H1 (cell line): ENCODE measurements around the gene TUBB1. TPM values are rescaled to one million over a fixed set of nuclear protein-coding genes. Genes with fewer than 3 reads are reported as not detected.

Source experiments
- CTCF ChIA-PET: fragments of 300-600 bp; sonication (Branson Sonifier 250); formaldehyde crosslinking; loops from one replicate; lab custom pipeline; 2021; ENCODE audit not compliant: partially characterized antibody; lab: Charles Lee
- POLR2A ChIA-PET: fragments of 300-600 bp; sonication (Branson Sonifier 250); formaldehyde crosslinking; loops from one replicate; lab custom pipeline; 2021; ENCODE audit warnings: inconsistent platforms; ENCODE audit not compliant: partially characterized antibody; lab: Charles Lee
- DNase-seq, 2 experiments: peaks; one replicate each; pipeline versions ENCODE4 v3.0.0 to v3.0.0-alpha.2; 2010 to 2022; ENCODE audit warnings: low spot score in 2 of 2, low read depth in 1 of 2, mixed read lengths in 1 of 2
- FAIRE-seq: peaks from 2 replicates; lab custom pipeline; 2011; peaks lifted over from hg19 to GRCh38; lab: Jason Lieb, UNC
- H2AFZ ChIP-seq: 2 replicates; pipeline ENCODE4 v1.8.1; 2012; ENCODE audit warnings: low read length, inconsistent platforms
- H2AK5ac ChIP-seq: 2 replicates; pipeline ENCODE4 v1.6.1; 2013; ENCODE audit warnings: low read depth, low read length
- H2BK120ac ChIP-seq: replicated peaks from 2 replicates; pipeline ENCODE3; 2013; ENCODE audit warnings: low read depth, low read length, inconsistent platforms
- H2BK12ac ChIP-seq: 2 replicates; pipeline ENCODE4 v1.6.1; 2013; ENCODE audit warnings: low read depth, low read length
- H2BK15ac ChIP-seq: 2 replicates; pipeline ENCODE4 v1.6.1; 2013; ENCODE audit warnings: low read length
- H2BK20ac ChIP-seq: 2 replicates; pipeline ENCODE4 v1.6.1; 2013; ENCODE audit warnings: low read length
- H2BK5ac ChIP-seq: 2 replicates; pipeline ENCODE4 v1.6.1; 2013; ENCODE audit warnings: low read depth, low read length
- H3K14ac ChIP-seq: 2 replicates; pipeline ENCODE4 v1.6.1; 2013; ENCODE audit warnings: inconsistent platforms; ENCODE audit not compliant: insufficient read length
- H3K18ac ChIP-seq: 2 replicates; pipeline ENCODE4 v1.6.1; 2013; ENCODE audit warnings: low read length; ENCODE audit errors: extremely low read depth
- H3K23ac ChIP-seq: 2 replicates; pipeline ENCODE4 v1.6.1; 2013; ENCODE audit warnings: inconsistent platforms; ENCODE audit not compliant: insufficient read length
- H3K23me2 ChIP-seq: 2 replicates; pipeline ENCODE4 v1.6.1; 2013; ENCODE audit warnings: low read depth, low read length
- H3K27ac ChIP-seq: 2 replicates; pipeline ENCODE4 v1.6.1; 2011; ENCODE audit warnings: low read depth, low read length, inconsistent platforms
- H3K27me3 ChIP-seq, 4 experiments: replicated peaks in 1 of 4; 1 replicate in 1 of 4; 2 replicates in 3 of 4; pipeline versions ENCODE4 v1.6.1 to v1.8.1; 2011 to 2013; ENCODE audit warnings: low read length in 3 of 4, mild to moderate bottlenecking in 3 of 4, inconsistent platforms in 2 of 4, mixed read lengths in 2 of 4, moderate library complexity in 1 of 4; ENCODE audit not compliant: control insufficient read depth in 3 of 4, insufficient read depth in 3 of 4; ENCODE audit errors: extremely low read depth in 1 of 4
- H3K36me3 ChIP-seq, 4 experiments: 2 replicates each; pipeline versions ENCODE4 v1.6.1 to v1.8.1; 2011 to 2013; ENCODE audit warnings: mild to moderate bottlenecking in 4 of 4, low read length in 3 of 4, moderate library complexity in 2 of 4, control low read depth in 1 of 4, inconsistent platforms in 1 of 4; ENCODE audit not compliant: insufficient read depth in 4 of 4, control insufficient read depth in 2 of 4
- H3K4ac ChIP-seq: replicated peaks from 2 replicates; pipeline ENCODE3; 2013; ENCODE audit warnings: low read length, low read depth, mixed read lengths, inconsistent platforms; ENCODE audit not compliant: insufficient read length
- H3K4me1 ChIP-seq, 4 experiments: replicated peaks in 1 of 4; 1 replicate in 1 of 4; 2 replicates in 3 of 4; pipeline versions ENCODE4 v1.6.1 to v1.8.1; 2011 to 2013; ENCODE audit warnings: low read length in 3 of 4, inconsistent platforms in 2 of 4, mixed read lengths in 1 of 4; ENCODE audit not compliant: insufficient read depth in 4 of 4, control insufficient read depth in 3 of 4
- H3K4me2 ChIP-seq, 2 experiments: 2 replicates each; pipeline versions ENCODE4 v1.6.1 to v1.8.1; 2011 to 2013; ENCODE audit warnings: low read depth in 2 of 2, low read length in 2 of 2, control low read depth in 1 of 2, inconsistent platforms in 1 of 2, mild to moderate bottlenecking in 1 of 2; ENCODE audit not compliant: insufficient read depth in 1 of 2
- H3K4me3 ChIP-seq, 4 experiments: fragments of 200-600, 300-600 bp in 1 of 4; sonication (generic), shearing (Covaris generic), sonication (Bioruptor Twin) in 1 of 4; 2 replicates each; pipeline versions ENCODE4 v1.5.1 to v1.8.1; 2011 to 2016; ENCODE audit warnings: low read length in 4 of 4, low read depth in 3 of 4, control low read depth in 2 of 4, inconsistent platforms in 2 of 4, mild to moderate bottlenecking in 2 of 4, mixed read lengths in 1 of 4, moderate library complexity in 1 of 4; ENCODE audit not compliant: insufficient read depth in 2 of 4; ENCODE audit errors: extremely low read depth in 1 of 4
- H3K56ac ChIP-seq: replicated peaks from 2 replicates; pipeline ENCODE3; 2013; ENCODE audit warnings: low read depth, mild to moderate bottlenecking, mixed read lengths, low read length, inconsistent platforms; ENCODE audit not compliant: insufficient read length
- H3K79me1 ChIP-seq: 2 replicates; pipeline ENCODE4 v1.6.1; 2013; ENCODE audit warnings: low read depth, low read length, control low read depth
- H3K79me2 ChIP-seq, 2 experiments: 2 replicates each; pipeline versions ENCODE4 v1.6.1 to v1.8.1; 2012 to 2013; ENCODE audit warnings: low read length in 2 of 2, mild to moderate bottlenecking in 2 of 2, inconsistent platforms in 1 of 2; ENCODE audit not compliant: insufficient read depth in 2 of 2, control insufficient read depth in 1 of 2
- H3K9ac ChIP-seq, 4 experiments: replicated peaks in 1 of 4; 1 replicate in 1 of 4; 2 replicates in 3 of 4; pipeline versions ENCODE4 v1.6.1 to v1.8.1; 2011 to 2013; ENCODE audit warnings: low read depth in 3 of 4, low read length in 3 of 4, control low read depth in 2 of 4, mild to moderate bottlenecking in 2 of 4, moderate library complexity in 2 of 4, inconsistent platforms in 1 of 4; ENCODE audit errors: extremely low read depth in 1 of 4
- H3K9me3 ChIP-seq, 2 experiments: 2 replicates each; pipeline versions ENCODE4 v1.6.1 to v1.8.1; 2012 to 2013; ENCODE audit warnings: mild to moderate bottlenecking in 2 of 2, moderate library complexity in 2 of 2, control low read depth in 1 of 2, inconsistent platforms in 1 of 2, low read depth in 1 of 2, low read length in 1 of 2, mixed read lengths in 1 of 2; ENCODE audit not compliant: insufficient read depth in 2 of 2
- H4K20me1 ChIP-seq, 2 experiments: replicated peaks in 1 of 2; 2 replicates each; pipeline versions ENCODE3 to v1.8.1; 2011 to 2013; ENCODE audit warnings: inconsistent platforms in 2 of 2, low read length in 2 of 2, mild to moderate bottlenecking in 1 of 2; ENCODE audit not compliant: insufficient read depth in 2 of 2, control insufficient read depth in 1 of 2
- H4K5ac ChIP-seq: 2 replicates; pipeline ENCODE4 v1.6.1; 2013; ENCODE audit warnings: low read length, low read depth, mixed read lengths, inconsistent platforms; ENCODE audit not compliant: insufficient read length
- H4K8ac ChIP-seq: 2 replicates; pipeline ENCODE4 v1.8.0; 2013; ENCODE audit warnings: mild to moderate bottlenecking, moderate library complexity, low read length, inconsistent platforms; ENCODE audit not compliant: insufficient read depth; ENCODE audit errors: extremely low read depth
- H4K91ac ChIP-seq: replicated peaks from 2 replicates; pipeline ENCODE3; 2013; ENCODE audit warnings: low read length, mixed read lengths, inconsistent platforms; ENCODE audit not compliant: insufficient read length
- GABPA ChIP-seq: IDR thresholded peaks from 2 replicates; pipeline ENCODE4 v1.6.1; 2011; ENCODE audit warnings: mild to moderate bottlenecking, low read length, moderate library complexity, borderline replicate concordance; ENCODE audit not compliant: insufficient read depth
- WGBS, 2 experiments: shearing (Covaris generic) in 1 of 2; methylation state at CpG; one replicate each; pipeline versions ENCODE4 v1.1.6 to v1.1.7; 2013 to 2015; ENCODE audit warnings: low lambda C conversion rate in 2 of 2, mixed read lengths in 2 of 2, inconsistent platforms in 1 of 2, low coverage in 1 of 2, missing lambda C conversion rate in 1 of 2; ENCODE audit not compliant: insufficient replicate concordance in 2 of 2, insufficient coverage in 1 of 2, insufficient read length in 1 of 2; ENCODE audit errors: extremely low coverage in 1 of 2, missing lambda C conversion rate in 1 of 2; 5-methylcytosine and 5-hydroxymethylcytosine counted together
- polyA plus RNA-seq, 7 experiments: library from polyadenylated mRNA; depleted of rRNA in 3 of 7; stranded (reverse) in 5 of 7; unstranded in 2 of 7; fragments of >200 nt in 5 of 7; fragments of 200-250 nt in 2 of 7; gene quantifications; 1 replicate in 5 of 7; 2 replicates in 1 of 7; 4 replicates in 1 of 7; pipeline versions ENCODE4 v1.2.1 to v1.2.3, GENCODE V29; 2011 to 2013; ENCODE audit warnings: missing spikeins in 2 of 7, mixed read lengths in 2 of 7
- total RNA-seq: library from RNA; stranded (reverse); fragmentation: NEBNext Ultra II Directional; extraction: Animal tissue kit (Norgen Biotek cat#: 25700); gene quantifications from 2 replicates; pipeline ENCODE4 v1.2.1, GENCODE V29; 2021
- TF ChIP-seq, protein P1 (sequence below), 3 experiments: IDR thresholded peaks; 1 replicate in 2 of 3; 2 replicates in 1 of 3; pipeline versions ENCODE4 v1.5.1 to v1.6.1; 2011; ENCODE audit warnings: low read length in 3 of 3, mild to moderate bottlenecking in 3 of 3, inconsistent platforms in 2 of 3, low read depth in 1 of 3, moderate library complexity in 1 of 3; ENCODE audit not compliant: insufficient read depth in 1 of 3; ENCODE audit errors: control extremely low read depth in 1 of 3

The TUBB1 gene
- total and polyA plus RNA-seq, 2 of the 8 experiments (the other 6 are each of a cell fraction or from before 2014, with no cell fraction given): not detected

DNA sequence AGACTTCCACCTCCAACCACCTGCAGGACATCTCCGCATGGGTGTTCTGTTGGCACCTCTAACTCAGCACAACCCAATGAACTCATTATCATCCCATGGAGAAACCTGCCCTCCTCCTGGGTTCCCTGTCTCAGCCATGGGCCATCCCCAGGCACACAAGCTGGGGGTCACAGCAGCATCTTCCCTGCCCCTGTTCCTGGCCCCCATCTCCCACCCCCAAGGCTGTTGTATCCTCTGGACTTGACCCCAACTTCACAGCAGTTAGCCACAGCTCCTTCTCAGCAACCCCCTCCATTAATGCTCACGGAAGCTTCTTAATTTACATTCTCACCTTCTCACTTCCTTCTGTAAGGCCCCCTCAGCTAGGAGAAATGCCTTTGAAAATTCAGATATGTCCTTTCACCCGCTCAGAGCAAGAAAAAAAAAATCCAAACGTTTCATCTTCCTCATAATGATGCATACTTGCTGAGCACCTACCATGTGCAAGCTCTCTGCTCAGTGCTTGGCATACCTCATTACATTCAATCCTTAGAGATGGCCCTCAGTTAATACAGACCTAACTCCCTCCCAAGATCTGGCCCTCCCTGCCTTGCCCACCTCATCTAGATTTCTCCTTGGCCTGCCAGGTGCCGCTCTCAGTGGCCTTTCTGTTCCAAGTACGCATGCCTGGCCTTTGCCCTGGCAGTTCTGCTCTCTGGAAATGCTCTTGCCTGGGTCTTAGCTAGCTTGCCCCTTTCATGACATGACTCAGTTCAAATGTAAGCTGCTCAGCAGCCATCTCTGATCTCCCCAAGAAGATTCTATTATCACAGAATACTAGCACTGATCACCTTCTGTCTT lies 40.7 kb upstream of the TUBB1 start:
- Histone ChIP-seq H3K18ac (no peak overlapping the region), H3K79me1 (peaks cover 7% of the 10 kb centered on the region), H3K4ac (no peak overlapping the region), H2BK15ac (0 out of 2 replicates have a peak overlapping the region, but pooled peaks have one; percentile 83), H3K36me3 (no peaks in the 10 kb centered on the region), H4K20me1 (peaks cover 0 to 2% of the 10 kb centered on the region in 2 experiments), H4K8ac (no peak overlapping the region), H3K23me2 (no peaks in the 10 kb centered on the region; the same call in 1 of the 2 replicates), H3K4me2 (no peak overlapping the region), H3K27ac (no peak overlapping the region), H3K9ac (no peak overlapping the region), H3K23ac (no peak overlapping the region), H3K9me3 (no peaks in the 10 kb centered on the region), H3K79me2 (peaks cover 4 to 19% of the 10 kb centered on the region in 2 experiments), H3K56ac (no peak overlapping the region), H2BK20ac (no peak overlapping the region), H3K4me3 (no peak overlapping the region), H2AFZ (no peak overlapping the region), H3K14ac (no peak overlapping the region), H2BK12ac (no peak overlapping the region), H2BK120ac (no peak overlapping the region), H3K4me1 (peaks cover 0 to 3% (median 0%) of the 10 kb centered on the region in 4 experiments; a peak in 2 of 7 replicates), H2BK5ac (no peak overlapping the region), H4K5ac (no peak overlapping the region), H2AK5ac (no peak overlapping the region), H3K27me3 (no peaks in the 10 kb centered on the region), H4K91ac (no peak overlapping the region)
- ChIA-PET CTCF (interaction anchor here (0.7 to 1.3 kb wide), 4 partner anchors 10 to 228 kb away, joined by 3 to 4 read pairs (median 3); no protein-coding TSS in a partner anchor), POLR2A (interaction anchor here (0.9 to 1.4 kb wide), 3 partner anchors 12 to 65 kb away, joined by 3 read pairs; no protein-coding TSS in a partner anchor)
- 72% methylated on average over 6 of the region's 6 CpGs; no CpG with 5 or more reads in 1 of the 2 experiments for WGBS, 2 experiments
- no peak for TF ChIP-seq GABPA
- TF ChIP-seq, protein P1, sequence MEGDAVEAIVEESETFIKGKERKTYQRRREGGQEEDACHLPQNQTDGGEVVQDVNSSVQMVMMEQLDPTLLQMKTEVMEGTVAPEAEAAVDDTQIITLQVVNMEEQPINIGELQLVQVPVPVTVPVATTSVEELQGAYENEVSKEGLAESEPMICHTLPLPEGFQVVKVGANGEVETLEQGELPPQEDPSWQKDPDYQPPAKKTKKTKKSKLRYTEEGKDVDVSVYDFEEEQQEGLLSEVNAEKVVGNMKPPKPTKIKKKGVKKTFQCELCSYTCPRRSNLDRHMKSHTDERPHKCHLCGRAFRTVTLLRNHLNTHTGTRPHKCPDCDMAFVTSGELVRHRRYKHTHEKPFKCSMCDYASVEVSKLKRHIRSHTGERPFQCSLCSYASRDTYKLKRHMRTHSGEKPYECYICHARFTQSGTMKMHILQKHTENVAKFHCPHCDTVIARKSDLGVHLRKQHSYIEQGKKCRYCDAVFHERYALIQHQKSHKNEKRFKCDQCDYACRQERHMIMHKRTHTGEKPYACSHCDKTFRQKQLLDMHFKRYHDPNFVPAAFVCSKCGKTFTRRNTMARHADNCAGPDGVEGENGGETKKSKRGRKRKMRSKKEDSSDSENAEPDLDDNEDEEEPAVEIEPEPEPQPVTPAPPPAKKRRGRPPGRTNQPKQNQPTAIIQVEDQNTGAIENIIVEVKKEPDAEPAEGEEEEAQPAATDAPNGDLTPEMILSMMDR (IDR thresholded peaks at IDR 0.05; ENCODE audit: control extremely low read depth in 1 of 3, insufficient read depth in 1 of 3, low read depth in 1 of 3, low read length in 3 of 3): no peak
- no peak for FAIRE-seq
- DNase-seq: no peak
